B cell (primary cell): ENCODE data around the gene TMC3. TPM values are rescaled to one million over a fixed set of nuclear protein-coding genes. Genes with fewer than 3 reads are reported as not detected.
A peak's percentile ranks its signal among the peaks of the same experiment; 100 is the strongest.

Experiments
- ATAC-seq: fragments of 200-7000 bp; cut with Tn5 transposase; one replicate; pipeline ENCODE4 v1.10.0; 2021; ENCODE audit warnings: low read depth, mild to moderate bottlenecking, moderate number of reproducible peaks, moderate library complexity
- CTCF ChIA-PET: fragments of 350-600 bp; sonication (Branson Sonifier 250); formaldehyde crosslinking; loops from one replicate; lab custom pipeline; 2021; ENCODE audit warnings: antibody characterized with exemption, inconsistent platforms; lab: Charles Lee
- POLR2A ChIA-PET: fragments of 350-600 bp; sonication (Branson Sonifier 250); formaldehyde crosslinking; loops from one replicate; lab custom pipeline; 2021; ENCODE audit warnings: antibody characterized with exemption; lab: Charles Lee
- DNase-seq: peaks from one replicate; pipeline ENCODE4 v3.0.0; 2013
- H2AFZ ChIP-seq: 2 replicates; pipeline ENCODE4 v1.6.1; 2012; ENCODE audit warnings: mild to moderate bottlenecking, low read depth, low read length; ENCODE audit not compliant: insufficient read depth, poor library complexity, severe bottlenecking
- H3K27ac ChIP-seq, 2 donors: 1 replicate in 1 of 2; 2 replicates in 1 of 2; pipeline ENCODE4 v1.5.1; 2012 to 2013; ENCODE audit warnings: low read length in 2 of 2, mild to moderate bottlenecking in 2 of 2, moderate library complexity in 1 of 2
- H3K27me3 ChIP-seq, 4 experiments: fragments of 200-600 bp in 1 of 4; sonication (generic) in 1 of 4; replicated peaks in 1 of 4; 1 replicate in 2 of 4; 2 replicates in 2 of 4; pipeline versions ENCODE4 v1.6.1 to v1.7.0; 2013 to 2016; ENCODE audit warnings: low read length in 3 of 4, mild to moderate bottlenecking in 2 of 4, mixed read lengths in 1 of 4, moderate library complexity in 1 of 4; ENCODE audit not compliant: insufficient read depth in 4 of 4, control insufficient read depth in 3 of 4; ENCODE audit errors: control extremely low read depth in 1 of 4
- H3K36me3 ChIP-seq, 2 experiments: replicated peaks in 1 of 2; 1 replicate in 1 of 2; 2 replicates in 1 of 2; pipeline versions ENCODE4 v1.6.1 to v1.7.1; 2013; ENCODE audit warnings: low read length in 1 of 2; ENCODE audit not compliant: insufficient read depth in 2 of 2, control insufficient read depth in 1 of 2; ENCODE audit errors: control extremely low read depth in 1 of 2, extremely low read depth in 1 of 2
- H3K4me1 ChIP-seq, 2 donors: fragments of 200-600 bp in 1 of 2; sonication (generic) in 1 of 2; 1 replicate in 1 of 2; 2 replicates in 1 of 2; pipeline versions ENCODE4 v1.5.1 to v1.6.1; 2013 to 2017; ENCODE audit warnings: low read length in 2 of 2; ENCODE audit not compliant: control insufficient read depth in 2 of 2, insufficient read depth in 2 of 2
- H3K4me2 ChIP-seq: replicated peaks from 2 replicates; pipeline ENCODE3; 2012; ENCODE audit warnings: mild to moderate bottlenecking, low read depth, low read length; ENCODE audit not compliant: poor library complexity, severe bottlenecking
- H3K4me3 ChIP-seq, 5 experiments: fragments of 200-600 bp in 1 of 5; sonication (generic) in 1 of 5; 1 replicate in 3 of 5; 2 replicates in 2 of 5; pipeline versions ENCODE4 v1.5.1 to v1.7.0; 2011 to 2016; ENCODE audit warnings: low read length in 4 of 5, mild to moderate bottlenecking in 4 of 5, low read depth in 2 of 5, control low read depth in 1 of 5, moderate library complexity in 1 of 5; ENCODE audit not compliant: insufficient read depth in 1 of 5; ENCODE audit errors: control extremely low read depth in 1 of 5, extremely low read depth in 1 of 5
- H3K79me2 ChIP-seq: fragments of 200-600 bp; sonication (generic); one replicate; pipeline ENCODE4 v1.6.0; 2016; ENCODE audit warnings: low read length; ENCODE audit not compliant: control insufficient read depth, insufficient read depth
- H3K9ac ChIP-seq: fragments of 200-600 bp; sonication (generic); 2 replicates; pipeline ENCODE4 v1.6.1; 2017; ENCODE audit warnings: mild to moderate bottlenecking, low read length, moderate library complexity
- H3K9me3 ChIP-seq, 3 donors: one replicate each; pipeline versions ENCODE4 v1.6.1 to v1.7.1; 2013; ENCODE audit warnings: low read length in 2 of 3; ENCODE audit not compliant: control insufficient read depth in 2 of 3, insufficient read depth in 1 of 3; ENCODE audit errors: control extremely low read depth in 1 of 3
- H4K20me1 ChIP-seq: 2 replicates; pipeline ENCODE4 v1.6.0; 2012; ENCODE audit warnings: mild to moderate bottlenecking, low read length; ENCODE audit not compliant: insufficient read depth, control insufficient read depth, poor library complexity, severe bottlenecking
- H3K27ac Mint-ChIP-seq: one replicate; pipeline ENCODE4 v1.8.0; 2021; ENCODE audit warnings: mixed read lengths
- H3K27me3 Mint-ChIP-seq: one replicate; pipeline ENCODE4 v1.8.0; 2021; ENCODE audit warnings: mixed read lengths
- H3K4me1 Mint-ChIP-seq: one replicate; pipeline ENCODE4 v1.8.0; 2021; ENCODE audit warnings: mixed read lengths
- H3K4me3 Mint-ChIP-seq: one replicate; pipeline ENCODE4 v1.8.0; 2021; ENCODE audit warnings: mixed read lengths
- H3K9me3 Mint-ChIP-seq: one replicate; pipeline ENCODE4 v1.8.0; 2022; ENCODE audit warnings: mixed read lengths; ENCODE audit not compliant: insufficient read depth
- CTCF ChIP-seq: fragments of 200-600 bp; IDR thresholded peaks from one replicate; pipeline ENCODE4 v1.8.0; 2022; ENCODE audit warnings: antibody characterized with exemption, mild to moderate bottlenecking
- EZH2 ChIP-seq: IDR thresholded peaks from 2 replicates; pipeline ENCODE4 v1.6.1; 2012; ENCODE audit warnings: borderline replicate concordance, low read depth, mild to moderate bottlenecking, moderate library complexity, low read length; ENCODE audit not compliant: insufficient read depth, poor library complexity, severe bottlenecking
- WGBS: methylation state at CpG from one replicate; pipeline ENCODE4 v1.1.5; 2013; ENCODE audit warnings: missing lambda C conversion rate; ENCODE audit not compliant: insufficient coverage; 5-methylcytosine and 5-hydroxymethylcytosine counted together
- intact Hi-C: fragments of 100-400 bp; cut with micrococcal nuclease; formaldehyde crosslinking; loops from one replicate; pipeline ENCODE4 v1.10.0; 2022
- polyA plus RNA-seq: library from polyadenylated mRNA; depleted of rRNA; stranded (reverse); fragments of >200 nt; gene quantifications from 2 replicates; pipeline ENCODE4 v1.2.3, GENCODE V29; 2012
- total RNA-seq, 2 donors: library from RNA; stranded (reverse); fragments of 120-200 nt in 1 of 2; gene quantifications; 1 replicate in 1 of 2; 2 replicates in 1 of 2; pipeline versions ENCODE4 v1.2.3 to v1.2.4, GENCODE V29; 2013 to 2022

Gene TMC3
- total and polyA plus RNA-seq, 2 donors (not counting 1 experiment from before 2014, with no cell fraction given) = not detected

GRCh38 chr15:81297603-81298575 lies 76.1 kb downstream of the TMC3 start:
- peaks cover 19 to 66% of the 10 kb centered on the region in 2 experiments for H3K36me3 ChIP-seq
- peak overlapping the region; percentile 95 for H3K9ac ChIP-seq
- H2AFZ ChIP-seq = no peak overlapping the region
- no peaks in the 10 kb centered on the region for H3K9me3 ChIP-seq
- H3K9me3 Mint-ChIP-seq = no peaks in the 10 kb centered on the region
- peaks cover 59 to 89% of the 10 kb centered on the region in 2 donors for H3K4me1 ChIP-seq
- H3K4me1 Mint-ChIP-seq = peaks cover 92% of the 10 kb centered on the region
- peaks cover 37% of the 10 kb centered on the region for H4K20me1 ChIP-seq
- H3K27me3 ChIP-seq = no peaks in the 10 kb centered on the region
- POLR2A ChIA-PET = interaction anchor here (1.2 to 6.9 kb wide), 4 partner anchors 11 to 26 kb away, joined by 6 to 63 read pairs (median 35); partner anchors contain the start of gene STARD5
- DNase-seq = no peak
- H3K4me3 Mint-ChIP-seq = peak overlapping the region; percentile 100
- ATAC-seq = no peak
- intact Hi-C loops = no loop called here
- H3K27me3 Mint-ChIP-seq = no peaks in the 10 kb centered on the region
- TF ChIP-seq CTCF (no peak), EZH2 (no peak)
- peak overlapping the region; percentile 95 to 98 for H3K27ac ChIP-seq
- H3K27ac Mint-ChIP-seq = peak overlapping the region; percentile 98
- WGBS = 0% methylated on average over 2 of the region's 4 CpGs
- H3K4me2 ChIP-seq = peak overlapping the region; percentile 93
- H3K79me2 ChIP-seq = peaks cover 92% of the 10 kb centered on the region
- peak overlapping the region; percentile 79 to 100 (median 87) for H3K4me3 ChIP-seq
- CTCF ChIA-PET = interaction anchor here (1.0 to 8.7 kb wide), 12 partner anchors 11 to 142 kb away, joined by 3 to 146 read pairs (median 22); no protein-coding TSS in a partner anchor
